Type B pancreatic cell (in vitro differentiated cells): ENCODE results near the gene COMMD8. TPM values are rescaled to one million over a fixed set of nuclear protein-coding genes. Genes with fewer than 3 reads are reported as not detected.
A peak's percentile ranks its signal among the peaks of the same experiment; 100 is the strongest.

Experiments
- DNase-seq: peaks from one replicate; pipeline ENCODE4 v3.0.0; 2021; ENCODE audit warnings: mixed read lengths; ENCODE audit not compliant: unreplicated experiment; ENCODE audit errors: extremely low spot score
- H3K27ac Mint-ChIP-seq: 2 replicates; pipeline ENCODE4 v1.8.0; 2021; ENCODE audit warnings: mild to moderate bottlenecking, mixed read lengths
- H3K27me3 Mint-ChIP-seq: 2 replicates; pipeline ENCODE4 v1.8.0; 2021; ENCODE audit warnings: mixed read lengths
- H3K36me3 Mint-ChIP-seq: 2 replicates; pipeline ENCODE4 v1.8.0; 2021; ENCODE audit warnings: mixed read lengths
- H3K4me1 Mint-ChIP-seq: one replicate; pipeline ENCODE4 v1.8.0; 2021; ENCODE audit warnings: mixed read lengths; ENCODE audit not compliant: unreplicated experiment
- H3K4me3 Mint-ChIP-seq: 2 replicates; pipeline ENCODE4 v1.8.0; 2021; ENCODE audit warnings: mild to moderate bottlenecking, mixed read lengths
- H3K9me3 Mint-ChIP-seq: 2 replicates; pipeline ENCODE4 v1.8.0; 2021; ENCODE audit warnings: mixed read lengths
- CTCF ChIP-seq: fragments of 200-600 bp; sonication (generic); conservative IDR thresholded peaks from 2 replicates; pipeline ENCODE4 v1.5.0; 2021; ENCODE audit warnings: antibody characterized with exemption, mild to moderate bottlenecking
- total RNA-seq: library from RNA; stranded (reverse); gene quantifications from 2 replicates; pipeline ENCODE4 v1.2.1, GENCODE V29; 2021; ENCODE audit warnings: low replicate concordance

COMMD8 gene
- total RNA-seq, 1 donor from 2014 or later, result 12.8 TPM

- no peak for DNase-seq
- Mint-ChIP-seq H3K36me3 (no peaks in the 10 kb centered on the region), H3K27ac (peak overlapping the region; percentile 3), H3K4me3 (no peak overlapping the region), H3K4me1 (peaks cover 11% of the 10 kb centered on the region), H3K9me3 (no peaks in the 10 kb centered on the region), H3K27me3 (no peaks in the 10 kb centered on the region)
- no peak for TF ChIP-seq CTCF
Measured at GRCh38 chr4:47471591-47471990, 8.1 kb upstream of the COMMD8 start.

- no peak overlapping the region for H3K4me3 Mint-ChIP-seq
- peak; percentile 39 for TF ChIP-seq CTCF
- no peak for DNase-seq
- no peaks in the 10 kb centered on the region for H3K27me3 Mint-ChIP-seq
- H3K27ac Mint-ChIP-seq, result no peak overlapping the region
- H3K9me3 Mint-ChIP-seq, result no peaks in the 10 kb centered on the region
- no peaks in the 10 kb centered on the region for H3K36me3 Mint-ChIP-seq
- H3K4me1 Mint-ChIP-seq, result peaks cover 11% of the 10 kb centered on the region
Measured at GRCh38 chr4:47471064-47471463, 7.6 kb upstream of the COMMD8 start.

- Mint-ChIP-seq H3K4me1 (peaks cover 11% of the 10 kb centered on the region), H3K36me3 (no peaks in the 10 kb centered on the region)
- no peak for TF ChIP-seq CTCF
Measured at GRCh38 chr4:47469951-47470350, 6.4 kb upstream of the COMMD8 start.

GRCh38 chr4:47468706-47469365 lies 5.3 kb upstream of the COMMD8 start:
- DNase-seq, result no peak
- Mint-ChIP-seq H3K4me3 (no peak overlapping the region), H3K9me3 (no peaks in the 10 kb centered on the region), H3K27ac (no peak overlapping the region), H3K27me3 (no peaks in the 10 kb centered on the region), H3K4me1 (peaks cover 13% of the 10 kb centered on the region), H3K36me3 (no peaks in the 10 kb centered on the region)
- TF ChIP-seq CTCF, result no peak

More at GRCh38 chr4:47469951-47470350, 6.4 kb upstream of the COMMD8 start:
- DNase-seq, result no peak
- no peak overlapping the region for H3K27ac Mint-ChIP-seq
- H3K4me3 Mint-ChIP-seq, result no peak overlapping the region
- H3K27me3 Mint-ChIP-seq, result no peaks in the 10 kb centered on the region
- no peaks in the 10 kb centered on the region for H3K9me3 Mint-ChIP-seq

- H3K36me3 Mint-ChIP-seq, result no peaks in the 10 kb centered on the region
Measured at GRCh38 chr4:47466056-47466785, 2.7 kb upstream of the COMMD8 start.

More at GRCh38 chr4:47466056-47466785, 2.7 kb upstream of the COMMD8 start:
- no peak for TF ChIP-seq CTCF
- Mint-ChIP-seq H3K27ac (no peak overlapping the region), H3K9me3 (no peaks in the 10 kb centered on the region), H3K27me3 (no peaks in the 10 kb centered on the region), H3K4me1 (peaks cover 16% of the 10 kb centered on the region), H3K4me3 (no peak overlapping the region)
- no peak for DNase-seq
